ENCODE data around the gene OSBPL10. TPM values are rescaled to one million over a fixed set of nuclear protein-coding genes. Genes with fewer than 3 reads are reported as not detected.

Gene OSBPL10
- total and polyA plus RNA-seq, 2 of the 4 experiments (the other 2 are of a cell fraction): 9.5 to 10.1 TPM

DNA sequence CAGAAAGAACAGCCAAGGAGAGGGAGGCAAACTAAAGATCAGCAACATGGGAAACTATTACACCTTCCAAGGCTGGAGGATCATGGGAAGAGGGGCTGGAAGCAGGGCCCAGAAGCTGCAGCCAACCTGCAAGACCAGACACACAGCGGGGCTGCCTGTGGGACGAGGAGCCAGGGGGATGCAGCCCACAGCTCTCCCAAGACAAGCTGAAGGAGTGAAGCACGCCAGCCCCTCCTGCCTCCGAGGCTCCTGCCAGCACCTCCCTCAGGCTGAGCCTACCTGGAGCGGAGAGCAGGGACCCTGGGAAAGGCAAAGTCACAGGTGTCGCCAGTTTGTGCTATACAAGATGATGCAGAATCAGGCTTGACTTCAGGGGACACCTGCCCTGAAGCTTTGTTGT, 133.3 kb downstream of the OSBPL10 start:
- Histone ChIP-seq H4K5ac (ENCODE audit: low read depth, low read length) (no peak overlapping the region), H4K8ac (ENCODE audit: low read depth in 2 of 2, low read length in 2 of 2) (no peak overlapping the region), H3K4me1 (ENCODE audit: control insufficient read depth, insufficient read depth, low read length) (no peaks in the 10 kb centered on the region), H2AK9ac (replicated peaks; ENCODE audit: low read depth, low read length, poor library complexity) (no peak overlapping the region), H2BK15ac (ENCODE audit: low read depth, low read length) (no peak overlapping the region), H2BK120ac (ENCODE audit: low read depth, low read length) (no peak overlapping the region), H3K27me3 (ENCODE audit: control insufficient read depth, insufficient read depth, low read length) (no peaks in the 10 kb centered on the region), H3K18ac (ENCODE audit: low read depth, low read length) (no peak overlapping the region), H3K4ac (ENCODE audit: low read depth, low read length) (no peak overlapping the region), H3K36me3 (ENCODE audit: control insufficient read depth, insufficient read depth, low read length) (no peaks in the 10 kb centered on the region; the same call in 1 of the 2 replicates), H2BK20ac (ENCODE audit: low read depth, low read length) (no peak overlapping the region), H3K4me3 (ENCODE audit: insufficient read depth, low read depth, low read length) (no peak overlapping the region), H2BK5ac (ENCODE audit: low read depth, low read length, poor library complexity, severe bottlenecking) (no peak overlapping the region), H3K79me1 (ENCODE audit: low read depth in 1 of 2, low read length in 2 of 2) (no peaks in the 10 kb centered on the region), H3K9me3 (ENCODE audit: control insufficient read depth, insufficient read depth, low read length) (no peaks in the 10 kb centered on the region), H4K20me1 (ENCODE audit: insufficient read depth, low read length) (no peaks in the 10 kb centered on the region), H3K9me1 (ENCODE audit: insufficient read depth, low read length) (no peaks in the 10 kb centered on the region), H3K56ac (ENCODE audit: extremely low read depth, insufficient read depth, low read length) (no peak overlapping the region), H3K9ac (ENCODE audit: low read depth, low read length) (no peak overlapping the region), H3K27ac (ENCODE audit: insufficient read depth, low read length) (no peak overlapping the region), H2AK5ac (ENCODE audit: low read depth, low read length) (no peak overlapping the region; the same call in 1 of the 2 replicates), H3K14ac (replicated peaks; ENCODE audit: low read depth, low read length) (no peak overlapping the region), H4K91ac (ENCODE audit: insufficient read depth, low read depth, low read length) (no peak overlapping the region), H2AFZ (replicated peaks; ENCODE audit: low read length, poor library complexity) (no peak overlapping the region), H3K23ac (ENCODE audit: low read depth, low read length) (no peak overlapping the region), H3K4me2 (ENCODE audit: low read depth, low read length) (no peak overlapping the region)
- WGBS, 2 experiments (ENCODE audit: extremely low coverage in 2 of 2, insufficient read length in 1 of 2): no CpG with 5 or more reads among the region's 6 CpGs
- ATAC-seq (ENCODE audit: low read depth) (no peak), DNase-seq (no peak)
- ChIA-PET POLR2A (ENCODE audit: unreplicated experiment) (no interaction called here), CTCF (no interaction called here)
- in situ Hi-C loops (cut with MboI; ENCODE audit: low sequenced_read_pairs) (no loop called here), intact Hi-C loops (cut with micrococcal nuclease) (no loop called here), dilution Hi-C loops (cut with HindIII; ENCODE audit: low sequenced_read_pairs, unreplicated experiment) (no loop called here)
- no peak for TF ChIP-seq CHD1 (IDR thresholded peaks at IDR 0.05; ENCODE audit: low read depth, low read length)
- TF ChIP-seq BHLHE40 (IDR thresholded peaks at IDR 0.05; ENCODE audit: low read depth, low read length): no peak
- TF ChIP-seq RCOR1 (IDR thresholded peaks at IDR 0.05; ENCODE audit: insufficient replicate concordance, low read length): no peak
- no peak for TF ChIP-seq ELK1 (IDR thresholded peaks at IDR 0.05; ENCODE audit: borderline replicate concordance, low read depth, low read length)
- TF ChIP-seq SMC3 (IDR thresholded peaks at IDR 0.05; ENCODE audit: low read depth, low read length): no peak
- no peak for TF ChIP-seq RAD21 (IDR thresholded peaks at IDR 0.05; ENCODE audit: low read length)
- TF ChIP-seq CEBPB (IDR thresholded peaks at IDR 0.05; ENCODE audit: low read depth, low read length): no peak
- TF ChIP-seq, protein P1, sequence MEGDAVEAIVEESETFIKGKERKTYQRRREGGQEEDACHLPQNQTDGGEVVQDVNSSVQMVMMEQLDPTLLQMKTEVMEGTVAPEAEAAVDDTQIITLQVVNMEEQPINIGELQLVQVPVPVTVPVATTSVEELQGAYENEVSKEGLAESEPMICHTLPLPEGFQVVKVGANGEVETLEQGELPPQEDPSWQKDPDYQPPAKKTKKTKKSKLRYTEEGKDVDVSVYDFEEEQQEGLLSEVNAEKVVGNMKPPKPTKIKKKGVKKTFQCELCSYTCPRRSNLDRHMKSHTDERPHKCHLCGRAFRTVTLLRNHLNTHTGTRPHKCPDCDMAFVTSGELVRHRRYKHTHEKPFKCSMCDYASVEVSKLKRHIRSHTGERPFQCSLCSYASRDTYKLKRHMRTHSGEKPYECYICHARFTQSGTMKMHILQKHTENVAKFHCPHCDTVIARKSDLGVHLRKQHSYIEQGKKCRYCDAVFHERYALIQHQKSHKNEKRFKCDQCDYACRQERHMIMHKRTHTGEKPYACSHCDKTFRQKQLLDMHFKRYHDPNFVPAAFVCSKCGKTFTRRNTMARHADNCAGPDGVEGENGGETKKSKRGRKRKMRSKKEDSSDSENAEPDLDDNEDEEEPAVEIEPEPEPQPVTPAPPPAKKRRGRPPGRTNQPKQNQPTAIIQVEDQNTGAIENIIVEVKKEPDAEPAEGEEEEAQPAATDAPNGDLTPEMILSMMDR (conservative IDR thresholded peaks at IDR 0.05; ENCODE audit: low read depth, low read length): no peak
- TF ChIP-seq MAFK (IDR thresholded peaks at IDR 0.05; ENCODE audit: low read depth, low read length): no peak
- no peak for TF ChIP-seq FOS (IDR thresholded peaks at IDR 0.05; ENCODE audit: low read depth, low read length)
- no peak for TF ChIP-seq USF2 (IDR thresholded peaks at IDR 0.05; ENCODE audit: low read depth, low read length)
- TF ChIP-seq MAZ (IDR thresholded peaks at IDR 0.05; ENCODE audit: borderline replicate concordance, low read depth, low read length): no peak
- BruUV-seq (replicated peaks): no TSS peak
